GM19025 (cell line): ENCODE data around the gene ARF3.
A peak's percentile ranks its signal among the peaks of the same experiment; 100 is the strongest.

Experiments used
- ATAC-seq: cut with Tn5 transposase; IDR thresholded peaks from one replicate; pipeline ENCODE4 v1.9.1; 2021; ENCODE audit warnings: mild to moderate bottlenecking, low read depth, moderate library complexity; ENCODE audit not compliant: unreplicated experiment

ARF3 gene

GRCh38 chr12:48968467-48968866 is 11.2 kb upstream of the ARF3 start:
- no peak for ATAC-seq

GRCh38 chr12:48967991-48968390 is 10.7 kb upstream of the ARF3 start:
- no peak for ATAC-seq

- ATAC-seq, result no peak
Measured at GRCh38 chr12:48966177-48966895, 9.0 kb upstream of the ARF3 start.

- no peak for ATAC-seq
Measured at GRCh38 chr12:48965298-48965838, 8.1 kb upstream of the ARF3 start.

- no peak for ATAC-seq
Measured at GRCh38 chr12:48961801-48962200, 4.5 kb upstream of the ARF3 start.

- ATAC-seq, result no peak
Measured at GRCh38 chr12:48961331-48961730, 4.0 kb upstream of the ARF3 start.

- ATAC-seq, result no peak
Measured at GRCh38 chr12:48960834-48961233, 3.5 kb upstream of the ARF3 start.

- ATAC-seq, result no peak
Measured at GRCh38 chr12:48958049-48958388, 732 bp upstream of the ARF3 start.

GRCh38 chr12:48956279-48957140 is 777 bp downstream of the ARF3 start:
- ATAC-seq, result peak; percentile 3

- ATAC-seq, result no peak
Measured at GRCh38 chr12:48954841-48955501, 2.3 kb downstream of the ARF3 start.

- ATAC-seq, result no peak
Measured at GRCh38 chr12:48954061-48954460, 3.2 kb downstream of the ARF3 start.

GRCh38 chr12:48952691-48953090 is 4.6 kb downstream of the ARF3 start:
- ATAC-seq, result no peak

- no peak for ATAC-seq
Measured at GRCh38 chr12:48947727-48948126, 9.6 kb downstream of the ARF3 start.

- no peak for ATAC-seq
Measured at GRCh38 chr12:48946943-48947342, 10.3 kb downstream of the ARF3 start.

GRCh38 chr12:48946205-48946604 is 11.1 kb downstream of the ARF3 start:
- ATAC-seq, result no peak

GRCh38 chr12:48943221-48943620 is 14.1 kb downstream of the ARF3 start:
- ATAC-seq, result no peak

- ATAC-seq, result no peak
Measured at GRCh38 chr12:48940181-48940580, 17.1 kb downstream of the ARF3 start.

GRCh38 chr12:48938805-48939204 is 18.5 kb downstream of the ARF3 start:
- ATAC-seq, result no peak

- no peak for ATAC-seq
Measured at GRCh38 chr12:48937170-48937569, 20.1 kb downstream of the ARF3 start.

- no peak for ATAC-seq
Measured at GRCh38 chr12:48936379-48936979, 20.8 kb downstream of the ARF3 start.

- no peak for ATAC-seq
Measured at GRCh38 chr12:48934312-48934706, 23.0 kb downstream of the ARF3 start.
